Amygdala (tissue), 56 donors: Measurements from ENCODE around the gene RFX7.
A peak's percentile ranks its signal among the peaks of the same experiment; 100 is the strongest.

ENCODE experiments used
- DNase-seq, 56 donors: peaks; one replicate each; lab custom pipeline; 2025; lab: John Stamatoyannopoulos, UW

The RFX7 gene

GRCh38 chr15:56056626-56057025, 187.1 kb downstream of the RFX7 start:
- DNase-seq, result no peak

GRCh38 chr15:56053046-56053400, 190.7 kb downstream of the RFX7 start:
- no peak for DNase-seq

GRCh38 chr15:56052395-56053045, 191.2 kb downstream of the RFX7 start:
- DNase-seq, result peak in 1 of 56 donors; percentile 4

GRCh38 chr15:56051676-56052075, 192.0 kb downstream of the RFX7 start:
- DNase-seq, result no peak

- no peak for DNase-seq
Measured at GRCh38 chr15:56049577-56049976, 194.1 kb downstream of the RFX7 start.

- no peak for DNase-seq
Measured at GRCh38 chr15:56047354-56047753, 196.3 kb downstream of the RFX7 start.

GRCh38 chr15:56045068-56045748, 198.5 kb downstream of the RFX7 start:
- DNase-seq, result no peak

- no peak for DNase-seq
Measured at GRCh38 chr15:56042982-56043980, 200.4 kb downstream of the RFX7 start.

GRCh38 chr15:56042498-56042897, 201.2 kb downstream of the RFX7 start:
- no peak for DNase-seq

GRCh38 chr15:56042031-56042430, 201.6 kb downstream of the RFX7 start:
- DNase-seq, result no peak

- peak in 3 of 56 donors; percentile 0 to 8 (median 5) for DNase-seq
Measured at GRCh38 chr15:56040081-56041035, 203.3 kb downstream of the RFX7 start.

GRCh38 chr15:56038707-56039106, 205.0 kb downstream of the RFX7 start:
- no peak for DNase-seq

GRCh38 chr15:56038015-56038414, 205.7 kb downstream of the RFX7 start:
- DNase-seq, result no peak
